HG02678 (cell line): ENCODE data around the gene PPFIBP2.
"Not testable (repeated sequence)": the region's sequence is repeated elsewhere in the genome, so short reads cannot be mapped to it uniquely, and the experiment has no call there.

Experiments
- ATAC-seq: cut with Tn5 transposase; IDR thresholded peaks from one replicate; pipeline ENCODE4 v1.9.1; 2021; ENCODE audit warnings: mild to moderate bottlenecking, moderate library complexity; ENCODE audit not compliant: unreplicated experiment

PPFIBP2 gene

GRCh38 chr11:7655253-7656217, 141.7 kb downstream of the PPFIBP2 start:
- no peak for ATAC-seq

GRCh38 chr11:7656704-7657103, 142.9 kb downstream of the PPFIBP2 start:
- no peak for ATAC-seq

DNA sequence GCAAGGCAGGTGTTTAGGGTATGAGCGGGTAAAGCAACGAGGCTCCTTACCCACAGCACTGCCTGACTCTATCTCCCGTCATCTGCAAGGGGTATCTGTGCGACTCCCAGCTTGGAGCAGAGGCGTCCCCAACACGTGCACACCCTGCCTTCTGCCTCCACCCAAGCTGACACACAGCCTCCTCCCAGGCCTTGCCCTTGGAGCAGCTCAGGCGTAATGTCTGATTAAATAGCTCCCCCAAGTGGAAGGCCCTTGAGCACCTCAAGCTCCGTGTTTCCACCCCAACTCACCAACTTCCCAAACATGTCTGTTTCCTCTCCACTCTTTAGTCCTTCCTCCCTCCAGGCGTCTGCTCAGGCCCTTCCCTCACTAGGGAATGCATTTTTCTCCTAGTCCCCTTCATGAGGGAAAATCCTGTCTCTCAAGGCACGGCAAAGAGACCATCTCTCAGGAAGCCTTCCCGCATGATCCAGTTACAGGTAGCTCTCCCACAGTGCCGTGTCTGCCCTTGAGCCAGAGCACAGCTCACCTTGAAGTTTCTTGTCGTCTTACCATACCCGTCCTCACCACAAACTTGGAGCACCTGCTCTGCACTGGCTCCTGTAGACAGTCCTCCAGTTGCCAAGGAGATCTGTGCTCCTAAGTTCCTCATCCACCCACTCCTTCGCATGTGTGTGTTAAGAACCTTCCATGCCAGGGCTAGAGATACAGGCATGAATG, 143.7 kb downstream of the PPFIBP2 start:
- ATAC-seq, result no peak

GRCh38 chr11:7663531-7663930, 149.7 kb downstream of the PPFIBP2 start:
- not testable (repeated sequence) for ATAC-seq

DNA sequence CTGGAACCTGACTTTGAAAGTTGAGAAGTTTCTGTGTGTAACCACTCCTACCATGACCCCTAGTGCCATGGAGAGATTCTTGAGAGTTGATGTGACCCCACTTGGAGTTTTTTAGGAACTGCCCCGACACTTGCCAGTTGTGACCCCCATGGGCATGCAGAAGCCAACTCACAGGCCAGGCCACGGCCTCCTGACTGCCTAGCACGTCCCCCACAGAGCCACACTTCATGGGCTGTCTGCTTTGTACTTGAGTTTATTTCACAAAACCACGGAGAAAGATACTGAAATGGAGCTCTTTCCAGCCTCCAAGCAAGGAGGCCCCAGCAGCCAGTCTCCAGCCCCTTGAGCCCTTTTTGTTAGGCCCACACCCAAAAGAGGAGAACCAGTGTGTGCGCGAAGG, 151.1 kb downstream of the PPFIBP2 start:
- ATAC-seq, result no peak

- peak; percentile 98 for ATAC-seq
Measured at GRCh38 chr11:7665473-7666291, 151.9 kb downstream of the PPFIBP2 start.

- no peak for ATAC-seq
Measured at GRCh38 chr11:7666292-7666866, 152.6 kb downstream of the PPFIBP2 start.

DNA sequence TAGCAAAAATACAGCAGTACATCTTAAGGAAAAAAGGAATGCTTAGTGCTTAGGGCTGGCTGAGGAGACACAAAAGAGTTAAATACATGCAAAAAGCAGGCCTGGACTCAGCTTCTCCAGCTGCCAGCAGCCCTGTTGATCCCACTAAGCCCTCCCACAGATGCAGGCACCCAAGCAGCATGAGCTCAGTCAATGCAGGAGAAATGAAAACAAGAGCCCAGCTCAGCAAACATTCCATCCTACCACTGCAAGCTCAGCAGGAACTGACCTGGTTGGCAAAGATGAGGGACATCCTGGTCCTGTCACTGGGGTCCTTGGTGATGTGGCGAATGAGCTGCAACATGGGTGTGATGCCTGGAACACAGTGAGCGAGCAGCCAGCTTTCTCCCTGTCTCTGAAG, 153.7 kb downstream of the PPFIBP2 start:
- no peak for ATAC-seq

DNA sequence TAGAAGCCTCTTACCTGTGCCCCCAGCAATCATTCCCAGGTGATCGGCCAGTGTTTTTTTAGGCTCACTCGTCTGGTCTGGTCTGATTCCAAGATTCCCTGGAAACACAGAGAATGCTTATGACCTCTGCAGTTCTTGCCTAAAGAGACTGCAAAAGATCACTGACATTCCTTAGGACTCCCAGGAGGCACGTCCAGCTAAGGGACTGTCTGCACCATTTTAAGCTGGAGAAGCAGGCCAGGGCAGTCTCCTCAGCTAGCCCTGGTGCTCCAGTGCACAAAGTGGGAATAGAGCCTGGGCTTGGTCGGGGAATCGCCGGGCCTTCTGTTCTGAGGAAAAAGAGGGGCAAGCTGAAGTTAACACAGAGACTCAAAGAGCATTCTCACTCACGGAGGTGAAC, 154.7 kb downstream of the PPFIBP2 start:
- ATAC-seq, result no peak

- no peak for ATAC-seq
Measured at GRCh38 chr11:7668911-7669310, 155.1 kb downstream of the PPFIBP2 start.

DNA sequence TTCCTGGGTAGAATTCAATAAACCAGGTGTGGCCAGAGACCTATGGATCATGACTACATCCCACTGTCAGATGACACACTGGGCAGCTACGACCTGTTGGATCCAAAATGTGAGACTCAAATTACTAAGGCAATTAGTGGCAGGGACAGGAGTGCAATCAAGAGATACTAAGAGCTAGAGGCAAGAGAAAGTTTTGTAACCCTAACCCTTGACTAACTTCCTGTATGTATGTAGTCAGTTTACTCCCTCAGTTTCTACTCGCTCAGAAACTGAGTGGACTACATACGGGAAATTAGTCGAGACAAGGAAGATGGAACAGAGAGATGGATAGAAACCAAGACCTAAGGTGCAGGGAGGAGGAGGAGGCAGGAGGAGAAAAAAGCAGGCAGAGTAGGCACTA, 156.8 kb downstream of the PPFIBP2 start:
- ATAC-seq, result no peak

GRCh38 chr11:7671347-7672215, 157.8 kb downstream of the PPFIBP2 start:
- peak; percentile 67 for ATAC-seq

GRCh38 chr11:7672276-7672959, 158.6 kb downstream of the PPFIBP2 start:
- peak; percentile 27 for ATAC-seq

DNA sequence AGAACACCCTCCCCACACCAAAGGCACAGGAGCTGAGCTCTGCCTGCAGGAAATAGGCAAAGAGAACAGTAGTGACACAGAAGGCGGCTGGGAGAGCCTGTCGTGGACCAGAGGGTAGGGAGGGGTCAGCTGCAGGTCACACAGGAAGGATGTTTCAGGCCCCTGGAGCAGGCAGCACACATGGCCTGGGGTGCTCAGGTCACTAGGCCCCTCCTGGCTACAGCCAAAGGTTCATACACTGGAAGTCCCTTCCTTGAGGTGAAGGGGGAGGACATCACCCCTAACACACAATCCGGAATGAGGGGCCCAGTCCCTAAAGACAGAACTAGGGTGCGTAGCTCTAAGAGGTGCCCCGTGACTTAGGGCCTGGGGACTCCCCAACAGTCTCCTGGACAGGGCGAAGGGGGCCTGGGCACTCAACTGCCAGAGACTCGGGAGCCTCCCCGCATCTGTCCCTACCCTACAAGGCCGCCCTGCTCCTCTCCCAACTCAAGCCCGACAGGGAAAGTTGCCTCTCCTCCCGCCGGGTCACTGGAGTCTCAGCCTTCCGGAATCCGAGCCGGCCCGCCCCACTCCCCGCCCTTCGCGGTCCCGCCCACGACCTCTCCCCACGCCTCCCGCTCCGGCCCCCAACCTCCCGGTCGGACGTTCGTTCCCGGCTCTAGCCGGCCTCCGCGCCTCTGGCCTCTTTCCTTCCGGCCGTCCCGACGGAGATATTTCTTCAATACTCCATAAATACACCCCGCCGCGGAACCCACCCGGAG, 159.3 kb downstream of the PPFIBP2 start, which contains the start of gene CYB5R2:
Gene CYB5R2 (minus strand): TSS at position 541 of the 764 bp plus-strand sequence. CDS start 675 bp downstream, outside the sequence.
- ATAC-seq, result peak; percentile 35

DNA sequence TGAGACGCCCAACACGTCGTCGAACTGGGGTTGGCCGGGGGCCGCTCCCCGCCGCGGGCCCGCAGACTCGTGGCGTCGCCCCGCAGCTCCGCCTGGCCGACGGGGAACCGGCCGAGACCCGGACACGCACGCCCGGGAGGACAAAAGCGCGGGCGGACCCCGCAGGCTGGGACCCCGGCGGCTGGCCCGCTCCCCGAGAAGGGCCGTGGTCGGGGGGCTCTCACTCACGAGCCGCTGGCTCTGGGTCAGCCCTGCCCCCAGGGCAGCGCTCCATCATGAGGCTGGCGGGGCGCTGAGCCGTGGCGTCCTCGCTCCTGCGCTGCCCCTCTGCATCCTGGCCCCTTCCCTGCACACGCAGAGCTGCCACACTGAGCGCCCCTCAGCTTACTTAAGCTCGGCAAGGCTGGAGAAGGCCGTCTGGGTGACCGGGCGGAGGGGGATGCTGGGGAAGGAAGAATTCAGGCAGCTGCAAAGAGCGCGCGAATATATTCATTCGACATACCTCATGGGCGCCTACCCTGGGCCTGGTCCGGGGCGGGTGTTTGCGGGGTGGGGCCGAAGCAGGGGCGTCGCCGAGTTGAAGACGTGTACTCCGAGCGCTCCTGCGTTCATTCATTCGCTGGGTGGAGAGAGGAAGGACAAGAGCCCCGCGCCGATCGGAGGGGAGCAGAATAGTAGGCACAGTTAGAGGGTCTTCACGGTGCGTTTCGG, 160.1 kb downstream of the PPFIBP2 start:
- peak; percentile 25 for ATAC-seq

DNA sequence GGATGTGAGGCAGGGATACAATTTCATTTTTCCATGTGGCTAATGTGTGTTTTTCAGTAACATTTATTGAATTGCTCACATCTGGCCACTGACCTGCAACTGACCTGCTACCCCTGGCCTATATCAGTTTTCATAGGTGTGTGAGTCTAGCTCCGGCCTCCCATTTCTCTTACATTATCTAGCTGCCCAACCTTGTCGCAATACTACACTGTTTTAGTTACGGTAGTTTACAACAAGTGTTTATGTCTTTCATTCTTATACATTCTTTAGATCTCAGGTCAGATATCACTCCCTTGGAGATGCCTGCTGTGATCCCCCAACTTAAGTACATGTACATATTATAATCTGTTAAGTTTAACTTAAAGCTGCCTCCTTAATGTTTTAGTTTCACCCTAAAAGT, 161.8 kb downstream of the PPFIBP2 start:
- no peak for ATAC-seq

- ATAC-seq, result no peak
Measured at GRCh38 chr11:7677071-7677470, 163.3 kb downstream of the PPFIBP2 start.

- no peak for ATAC-seq
Measured at GRCh38 chr11:7677796-7678201, 164.0 kb downstream of the PPFIBP2 start.
